ENCODE results near the gene EIF3D. TPM values are rescaled to one million over a fixed set of nuclear protein-coding genes. Genes with fewer than 3 reads are reported as not detected.

Gene EIF3D
- total and polyA plus RNA-seq, 2 of the 13 experiments (the other 11 are each of a cell fraction or from before 2014, with no cell fraction given): 118 to 274 TPM

GRCh38 chr22:36569999-36570398 is 41.0 kb upstream of the EIF3D start (continued):
- TF ChIP-seq ZNF574 (CRISPR knock-in tag; IDR thresholded peaks at IDR 0.05): peak; percentile 16; the same call in 1 of the 2 replicates
- peak; percentile 51; the same call in 1 of the 2 replicates for TF ChIP-seq ELF3 (CRISPR knock-in tag; IDR thresholded peaks at IDR 0.05)
- peak; percentile 30; the same call in 1 of the 2 replicates for TF ChIP-seq ZNF644 (CRISPR knock-in tag; IDR thresholded peaks at IDR 0.05; ENCODE audit: low read depth)
- TF ChIP-seq SMARCC2 (IDR thresholded peaks at IDR 0.05): no peak

GRCh38 chr22:36568846-36569245 is 39.9 kb upstream of the EIF3D start:
- ChIA-PET CTCF (ENCODE audit: low intra/inter-chr PET ratio, low total read pairs) (no interaction called here), POLR2A (no interaction called here)
- WGBS (ENCODE audit: low lambda C conversion rate): 7% methylated on average over 3 of the region's 6 CpGs
- TF ChIP-seq ZNF710 (CRISPR knock-in tag; IDR thresholded peaks at IDR 0.05; ENCODE audit: borderline replicate concordance) (no peak), PRMT3 (CRISPR knock-in tag; IDR thresholded peaks at IDR 0.05; ENCODE audit: borderline replicate concordance, low read depth) (no peak), ZNF609 (CRISPR knock-in tag; IDR thresholded peaks at IDR 0.05; ENCODE audit: borderline replicate concordance) (no peak), MLX (CRISPR knock-in tag; IDR thresholded peaks at IDR 0.05) (no peak), ZNF382 (CRISPR knock-in tag; IDR thresholded peaks at IDR 0.05; ENCODE audit: borderline replicate concordance) (no peak), IRF1 (CRISPR knock-in tag; IDR thresholded peaks at IDR 0.05; ENCODE audit: low read depth) (no peak)

More at GRCh38 chr22:36568846-36569245, 39.9 kb upstream of the EIF3D start:
- DNase-seq (ENCODE audit: low spot score) (no peak), FAIRE-seq (no peak), ATAC-seq (no peak)
- Histone ChIP-seq H3K4me1 (ENCODE audit: insufficient read depth, low read length) (no peaks in the 10 kb centered on the region), H4K20me1 (ENCODE audit: insufficient read depth, low read length) (no peaks in the 10 kb centered on the region), H3K9ac (ENCODE audit: insufficient read depth, low read depth, low read length) (no peak overlapping the region), H3K9me3 (ENCODE audit: low read length) (no peaks in the 10 kb centered on the region), H3K4me2 (ENCODE audit: low read depth, low read length) (no peak overlapping the region), H2AFZ (ENCODE audit: low read length) (no peak overlapping the region), H3K36me3 (replicated peaks in 1 of 2; ENCODE audit: control insufficient read depth in 1 of 2, insufficient read depth in 2 of 2, low read length in 2 of 2) (no peaks in the 10 kb centered on the region), H3K27me3 (ENCODE audit: control insufficient read depth in 1 of 2, insufficient read depth in 2 of 2, low read length in 2 of 2) (peaks cover 2 to 25% of the 10 kb centered on the region in 2 experiments; a peak in 4 of 5 replicates), H3K79me2 (ENCODE audit: insufficient read depth, low read length) (no peaks in the 10 kb centered on the region), H3K27ac (ENCODE audit: extremely low read length, insufficient read depth, low read length) (no peak overlapping the region), H3K4me3 (replicated peaks in 1 of 3; ENCODE audit: insufficient read depth in 1 of 3, low read depth in 2 of 3, low read length in 3 of 3) (no peak overlapping the region)
- no TSS peak for BruUV-seq (replicated peaks)
- intact Hi-C loops (cut with micrococcal nuclease; ENCODE audit: unreplicated experiment) (no loop called here), in situ Hi-C loops (cut with HindIII; ENCODE audit: extremely low pct_ligation_motif_present, low pct_unique_long_range_greater_than_20kb) (no loop called here)
